ENCODE data around the gene FGF19.
"Not testable (repeated sequence)": the region's sequence is repeated elsewhere in the genome, so short reads cannot be mapped to it uniquely, and the experiment has no call there.

FGF19 gene

DNA sequence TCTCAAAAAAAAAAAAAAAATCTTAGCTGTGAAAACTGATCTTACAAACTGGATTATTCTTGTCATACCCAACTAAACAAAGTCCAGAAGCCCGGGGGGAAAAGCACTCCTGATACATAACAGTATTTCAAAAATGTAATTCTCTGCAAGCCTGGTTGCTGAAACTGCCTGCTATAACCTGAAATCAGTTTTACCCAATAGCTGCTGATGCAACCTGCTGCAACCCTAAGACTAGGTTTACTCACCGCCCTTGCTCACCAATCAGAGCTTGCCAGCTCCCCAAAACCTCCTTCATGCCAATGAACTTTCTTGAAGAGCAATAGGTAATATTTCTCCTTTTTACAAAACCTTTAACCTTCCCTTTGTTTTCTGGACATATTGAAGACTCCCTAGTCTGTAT, 12.4 kb downstream of the FGF19 start:
- no peak overlapping the region for H3K4me3 ChIP-seq (ENCODE audit: low read depth, low read length)
- no peak for DNase-seq (ENCODE audit: low read depth)
- no peak for TF ChIP-seq CTCF (IDR thresholded peaks at IDR 0.05; ENCODE audit: control insufficient read depth, extremely low read depth, insufficient read depth)

- no peak overlapping the region for H3K4me3 ChIP-seq (ENCODE audit: low read depth, low read length)
- no peak for TF ChIP-seq CTCF (IDR thresholded peaks at IDR 0.05; ENCODE audit: control insufficient read depth, extremely low read depth, insufficient read depth)
- no peak for DNase-seq (ENCODE audit: low read depth)
Measured at GRCh38 chr11:69689484-69690319, 14.1 kb downstream of the FGF19 start.

GRCh38 chr11:69687969-69688771, 15.7 kb downstream of the FGF19 start:
- not testable (repeated sequence) for H3K4me3 ChIP-seq (ENCODE audit: low read depth, low read length); DNase-seq (ENCODE audit: low read depth)

GRCh38 chr11:69686856-69687255, 17.0 kb downstream of the FGF19 start:
- TF ChIP-seq CTCF (IDR thresholded peaks at IDR 0.05; ENCODE audit: control insufficient read depth, extremely low read depth, insufficient read depth): no peak
- DNase-seq (ENCODE audit: low read depth): no peak
- no peak overlapping the region for H3K4me3 ChIP-seq (ENCODE audit: low read depth, low read length)

- no peak for TF ChIP-seq CTCF (IDR thresholded peaks at IDR 0.05; ENCODE audit: control insufficient read depth, extremely low read depth, insufficient read depth)
- no peak for DNase-seq (ENCODE audit: low read depth)
Measured at GRCh38 chr11:69686452-69686851, 17.4 kb downstream of the FGF19 start.

GRCh38 chr11:69685348-69685747, 18.5 kb downstream of the FGF19 start:
- no peak for TF ChIP-seq CTCF (IDR thresholded peaks at IDR 0.05; ENCODE audit: control insufficient read depth, extremely low read depth, insufficient read depth)
- no peak for DNase-seq (ENCODE audit: low read depth)
- no peak overlapping the region for H3K4me3 ChIP-seq (ENCODE audit: low read depth, low read length)

More at GRCh38 chr11:69686452-69686851, 17.4 kb downstream of the FGF19 start:
- no peak overlapping the region for H3K4me3 ChIP-seq (ENCODE audit: low read depth, low read length)

DNA sequence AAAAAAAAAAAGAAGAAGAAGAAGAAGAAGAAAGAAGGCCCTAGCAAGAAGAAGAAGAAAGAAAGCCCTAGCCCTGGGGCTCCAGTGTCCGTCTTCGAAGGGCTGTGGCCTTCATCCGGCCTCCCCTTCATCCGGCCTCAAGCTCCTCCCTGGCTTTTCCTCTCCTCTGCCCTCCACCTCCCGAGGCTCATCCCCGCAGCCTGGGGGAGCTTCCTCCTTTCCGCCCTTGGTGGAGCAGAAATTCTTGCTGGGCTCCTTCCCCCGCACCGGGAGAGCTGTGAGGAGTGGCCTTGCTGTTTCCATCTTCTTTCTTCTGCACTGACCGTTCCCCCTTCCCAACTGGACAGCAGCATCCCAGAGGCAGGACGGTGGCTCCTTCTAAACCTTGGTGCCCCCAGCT, 19.2 kb downstream of the FGF19 start:
- TF ChIP-seq CTCF (IDR thresholded peaks at IDR 0.05; ENCODE audit: control insufficient read depth, extremely low read depth, insufficient read depth): no peak
- DNase-seq (ENCODE audit: low read depth): no peak

More for the DNA sequence above, 19.2 kb downstream of the FGF19 start:
- H3K4me3 ChIP-seq (ENCODE audit: low read depth, low read length): no peak overlapping the region

Measured in LNCaP clone FGC (cell line).